ENCODE results near the gene GSTCD.

Gene GSTCD

DNA sequence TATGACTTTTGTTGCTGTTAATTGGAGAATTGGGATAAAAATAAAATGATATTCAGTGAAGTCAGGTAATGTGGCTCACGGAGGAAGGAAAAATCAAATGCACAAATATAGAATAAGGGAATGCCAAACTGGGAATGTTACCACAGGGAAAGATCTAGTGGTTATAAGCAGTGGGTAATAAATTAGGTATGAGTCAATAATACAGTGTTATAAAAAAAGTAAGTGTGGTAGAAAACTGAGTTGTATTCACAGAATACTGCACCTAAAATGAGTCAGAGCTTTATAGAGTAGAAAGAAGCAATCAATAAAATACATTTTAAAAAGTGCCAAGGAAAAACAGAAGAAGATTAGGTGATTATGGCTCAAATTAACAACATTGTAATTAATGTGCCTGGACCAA, 34.6 kb upstream of the GSTCD start:
- CTCF ChIA-PET = no interaction called here
- no peak overlapping the region for H3K4me3 ChIP-seq (ENCODE audit: low read depth, low read length)
- POLR2A ChIA-PET = no interaction called here

DNA sequence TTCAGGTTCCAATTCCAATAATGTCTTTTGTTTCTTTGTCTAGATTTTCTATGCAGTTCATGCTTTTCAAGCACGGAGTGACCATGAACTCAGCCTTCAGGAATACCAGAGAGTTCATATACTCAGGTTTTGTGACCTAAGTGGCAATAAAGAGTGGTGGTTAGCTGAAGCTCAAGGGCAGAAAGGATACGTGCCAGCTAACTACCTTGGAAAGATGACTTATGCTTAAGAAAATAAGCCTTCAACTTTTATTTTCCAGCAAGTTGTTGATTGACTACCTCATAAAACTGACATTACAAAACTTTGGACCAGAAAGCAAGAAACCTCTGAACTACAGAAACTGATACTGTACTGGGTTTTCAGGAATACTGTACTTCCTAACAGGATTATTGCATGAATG, 30.9 kb upstream of the GSTCD start:
- no peak overlapping the region for H3K4me3 ChIP-seq (ENCODE audit: low read depth, low read length)
- TF ChIP-seq, protein P1, sequence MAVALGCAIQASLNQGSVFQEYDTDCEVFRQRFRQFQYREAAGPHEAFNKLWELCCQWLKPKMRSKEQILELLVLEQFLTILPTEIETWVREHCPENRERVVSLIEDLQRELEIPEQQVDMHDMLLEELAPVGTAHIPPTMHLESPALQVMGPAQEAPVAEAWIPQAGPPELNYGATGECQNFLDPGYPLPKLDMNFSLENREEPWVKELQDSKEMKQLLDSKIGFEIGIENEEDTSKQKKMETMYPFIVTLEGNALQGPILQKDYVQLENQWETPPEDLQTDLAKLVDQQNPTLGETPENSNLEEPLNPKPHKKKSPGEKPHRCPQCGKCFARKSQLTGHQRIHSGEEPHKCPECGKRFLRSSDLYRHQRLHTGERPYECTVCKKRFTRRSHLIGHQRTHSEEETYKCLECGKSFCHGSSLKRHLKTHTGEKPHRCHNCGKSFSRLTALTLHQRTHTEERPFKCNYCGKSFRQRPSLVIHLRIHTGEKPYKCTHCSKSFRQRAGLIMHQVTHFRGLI (tag by site-specific recombination; IDR thresholded peaks at IDR 0.05) = no peak
- TF ChIP-seq ZNF184 (tag by site-specific recombination; IDR thresholded peaks at IDR 0.05) (no peak), ZNF248 (tag by site-specific recombination; IDR thresholded peaks at IDR 0.05) (no peak), ZNF292 (tag by site-specific recombination; IDR thresholded peaks at IDR 0.05; ENCODE audit: borderline replicate concordance, low read depth) (no peak), ZNF221 (tag by site-specific recombination; IDR thresholded peaks at IDR 0.05; ENCODE audit: borderline replicate concordance) (no peak), ZNF394 (tag by site-specific recombination; IDR thresholded peaks at IDR 0.05; ENCODE audit: borderline replicate concordance) (no peak), ZBTB48 (tag by site-specific recombination; IDR thresholded peaks at IDR 0.05) (no peak), ZNF354C (tag by site-specific recombination; IDR thresholded peaks at IDR 0.05; ENCODE audit: borderline replicate concordance, low read depth) (no peak), SETDB1 (IDR thresholded peaks at IDR 0.05; ENCODE audit: insufficient read length, low read length) (no peak), ZNF561 (tag by site-specific recombination; IDR thresholded peaks at IDR 0.05; ENCODE audit: borderline replicate concordance) (no peak), ZNF571 (tag by site-specific recombination; IDR thresholded peaks at IDR 0.05) (no peak)
- TF ChIP-seq, protein P2, sequence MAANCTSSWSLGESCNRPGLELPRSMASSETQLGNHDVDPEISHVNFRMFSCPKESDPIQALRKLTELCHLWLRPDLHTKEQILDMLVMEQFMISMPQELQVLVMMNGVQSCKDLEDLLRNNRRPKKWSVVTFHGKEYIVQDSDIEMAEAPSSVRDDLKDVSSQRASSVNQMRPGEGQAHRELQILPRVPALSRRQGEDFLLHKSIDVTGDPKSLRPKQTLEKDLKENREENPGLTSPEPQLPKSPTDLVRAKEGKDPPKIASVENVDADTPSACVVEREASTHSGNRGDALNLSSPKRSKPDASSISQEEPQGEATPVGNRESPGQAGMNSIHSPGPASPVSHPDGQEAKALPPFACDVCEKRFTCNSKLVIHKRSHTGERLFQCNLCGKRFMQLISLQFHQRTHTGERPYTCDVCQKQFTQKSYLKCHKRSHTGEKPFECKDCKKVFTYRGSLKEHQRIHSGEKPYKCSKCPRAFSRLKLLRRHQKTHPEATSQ (tag by site-specific recombination; IDR thresholded peaks at IDR 0.05) = no peak
- TF ChIP-seq, protein P3, sequence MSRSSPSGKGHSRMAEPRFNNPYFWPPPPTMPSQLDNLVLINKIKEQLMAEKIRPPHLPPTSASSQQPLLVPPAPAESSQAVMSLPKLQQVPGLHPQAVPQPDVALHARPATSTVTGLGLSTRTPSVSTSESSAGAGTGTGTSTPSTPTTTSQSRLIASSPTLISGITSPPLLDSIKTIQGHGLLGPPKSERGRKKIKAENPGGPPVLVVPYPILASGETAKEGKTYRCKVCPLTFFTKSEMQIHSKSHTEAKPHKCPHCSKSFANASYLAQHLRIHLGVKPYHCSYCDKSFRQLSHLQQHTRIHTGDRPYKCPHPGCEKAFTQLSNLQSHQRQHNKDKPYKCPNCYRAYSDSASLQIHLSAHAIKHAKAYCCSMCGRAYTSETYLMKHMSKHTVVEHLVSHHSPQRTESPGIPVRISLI (tag by site-specific recombination; IDR thresholded peaks at IDR 0.05) = no peak
- TF ChIP-seq, protein P4, sequence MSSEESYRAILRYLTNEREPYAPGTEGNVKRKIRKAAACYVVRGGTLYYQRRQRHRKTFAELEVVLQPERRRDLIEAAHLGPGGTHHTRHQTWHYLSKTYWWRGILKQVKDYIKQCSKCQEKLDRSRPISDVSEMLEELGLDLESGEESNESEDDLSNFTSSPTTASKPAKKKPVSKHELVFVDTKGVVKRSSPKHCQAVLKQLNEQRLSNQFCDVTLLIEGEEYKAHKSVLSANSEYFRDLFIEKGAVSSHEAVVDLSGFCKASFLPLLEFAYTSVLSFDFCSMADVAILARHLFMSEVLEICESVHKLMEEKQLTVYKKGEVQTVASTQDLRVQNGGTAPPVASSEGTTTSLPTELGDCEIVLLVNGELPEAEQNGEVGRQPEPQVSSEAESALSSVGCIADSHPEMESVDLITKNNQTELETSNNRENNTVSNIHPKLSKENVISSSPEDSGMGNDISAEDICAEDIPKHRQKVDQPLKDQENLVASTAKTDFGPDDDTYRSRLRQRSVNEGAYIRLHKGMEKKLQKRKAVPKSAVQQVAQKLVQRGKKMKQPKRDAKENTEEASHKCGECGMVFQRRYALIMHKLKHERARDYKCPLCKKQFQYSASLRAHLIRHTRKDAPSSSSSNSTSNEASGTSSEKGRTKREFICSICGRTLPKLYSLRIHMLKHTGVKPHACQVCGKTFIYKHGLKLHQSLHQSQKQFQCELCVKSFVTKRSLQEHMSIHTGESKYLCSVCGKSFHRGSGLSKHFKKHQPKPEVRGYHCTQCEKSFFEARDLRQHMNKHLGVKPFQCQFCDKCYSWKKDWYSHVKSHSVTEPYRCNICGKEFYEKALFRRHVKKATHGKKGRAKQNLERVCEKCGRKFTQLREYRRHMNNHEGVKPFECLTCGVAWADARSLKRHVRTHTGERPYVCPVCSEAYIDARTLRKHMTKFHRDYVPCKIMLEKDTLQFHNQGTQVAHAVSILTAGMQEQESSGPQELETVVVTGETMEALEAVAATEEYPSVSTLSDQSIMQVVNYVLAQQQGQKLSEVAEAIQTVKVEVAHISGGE (tag by site-specific recombination; conservative IDR thresholded peaks at IDR 0.05; ENCODE audit: low read depth) = no peak
- no peaks in the 10 kb centered on the region for H3K9me3 ChIP-seq (ENCODE audit: control insufficient read depth, insufficient read depth, low read depth, low read length)
- ChIA-PET POLR2A (no interaction called here), CTCF (interaction anchor here (0.5 to 0.7 kb wide), 3 partner anchors 10 to 401 kb away, joined by 3 to 4 read pairs (median 3); no protein-coding TSS in a partner anchor)
- H3K27ac ChIP-seq (ENCODE audit: extremely low read depth, low read depth, low read length) = no peak overlapping the region
- H3K4me1 ChIP-seq (ENCODE audit: control insufficient read depth, insufficient read depth, low read length) = no peaks in the 10 kb centered on the region
- H3K36me3 ChIP-seq (ENCODE audit: control insufficient read depth in 2 of 2, insufficient read depth in 1 of 2, low read length in 2 of 2) = peaks cover 0 to 8% of the 10 kb centered on the region in 2 experiments; a peak in 1 of 3 replicates

More for the DNA sequence above, 34.6 kb upstream of the GSTCD start:
- H3K27ac ChIP-seq (ENCODE audit: extremely low read depth, low read depth, low read length) = no peak overlapping the region
- no peaks in the 10 kb centered on the region for H3K36me3 ChIP-seq (ENCODE audit: control insufficient read depth in 2 of 2, insufficient read depth in 1 of 2, low read length in 2 of 2)
- TF ChIP-seq, protein P5, sequence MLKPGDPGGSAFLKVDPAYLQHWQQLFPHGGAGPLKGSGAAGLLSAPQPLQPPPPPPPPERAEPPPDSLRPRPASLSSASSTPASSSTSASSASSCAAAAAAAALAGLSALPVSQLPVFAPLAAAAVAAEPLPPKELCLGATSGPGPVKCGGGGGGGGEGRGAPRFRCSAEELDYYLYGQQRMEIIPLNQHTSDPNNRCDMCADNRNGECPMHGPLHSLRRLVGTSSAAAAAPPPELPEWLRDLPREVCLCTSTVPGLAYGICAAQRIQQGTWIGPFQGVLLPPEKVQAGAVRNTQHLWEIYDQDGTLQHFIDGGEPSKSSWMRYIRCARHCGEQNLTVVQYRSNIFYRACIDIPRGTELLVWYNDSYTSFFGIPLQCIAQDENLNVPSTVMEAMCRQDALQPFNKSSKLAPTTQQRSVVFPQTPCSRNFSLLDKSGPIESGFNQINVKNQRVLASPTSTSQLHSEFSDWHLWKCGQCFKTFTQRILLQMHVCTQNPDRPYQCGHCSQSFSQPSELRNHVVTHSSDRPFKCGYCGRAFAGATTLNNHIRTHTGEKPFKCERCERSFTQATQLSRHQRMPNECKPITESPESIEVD (tag by site-specific recombination; IDR thresholded peaks at IDR 0.05) = 0 out of 2 replicates have a peak, but pooled peaks have one; percentile 7
- TF ChIP-seq ZNF560 (tag by site-specific recombination; IDR thresholded peaks at IDR 0.05; ENCODE audit: borderline replicate concordance) (no peak), ZNF10 (tag by site-specific recombination; IDR thresholded peaks at IDR 0.05) (no peak)
- H3K4me1 ChIP-seq (ENCODE audit: control insufficient read depth, insufficient read depth, low read length) = no peaks in the 10 kb centered on the region
- H3K9me3 ChIP-seq (ENCODE audit: control insufficient read depth, insufficient read depth, low read depth, low read length) = no peaks in the 10 kb centered on the region
